GM12875 (cell line): ENCODE data around the gene RPS15.

Experiments used
- H3K4me3 ChIP-seq: one replicate; pipeline ENCODE4 v1.5.1; 2011; ENCODE audit warnings: low read depth, low read length, control low read depth
- TF ChIP-seq, protein P1 (sequence below): IDR thresholded peaks from 2 replicates; pipeline ENCODE4 v1.5.1; 2011; ENCODE audit warnings: low read depth, mild to moderate bottlenecking, control low read depth, inconsistent platforms, low read length, moderate library complexity, borderline replicate concordance; ENCODE audit not compliant: insufficient read depth

Gene RPS15

GRCh38 chr19:1446713-1447481 lies 8.7 kb downstream of the RPS15 start:
- TF ChIP-seq, protein P1, sequence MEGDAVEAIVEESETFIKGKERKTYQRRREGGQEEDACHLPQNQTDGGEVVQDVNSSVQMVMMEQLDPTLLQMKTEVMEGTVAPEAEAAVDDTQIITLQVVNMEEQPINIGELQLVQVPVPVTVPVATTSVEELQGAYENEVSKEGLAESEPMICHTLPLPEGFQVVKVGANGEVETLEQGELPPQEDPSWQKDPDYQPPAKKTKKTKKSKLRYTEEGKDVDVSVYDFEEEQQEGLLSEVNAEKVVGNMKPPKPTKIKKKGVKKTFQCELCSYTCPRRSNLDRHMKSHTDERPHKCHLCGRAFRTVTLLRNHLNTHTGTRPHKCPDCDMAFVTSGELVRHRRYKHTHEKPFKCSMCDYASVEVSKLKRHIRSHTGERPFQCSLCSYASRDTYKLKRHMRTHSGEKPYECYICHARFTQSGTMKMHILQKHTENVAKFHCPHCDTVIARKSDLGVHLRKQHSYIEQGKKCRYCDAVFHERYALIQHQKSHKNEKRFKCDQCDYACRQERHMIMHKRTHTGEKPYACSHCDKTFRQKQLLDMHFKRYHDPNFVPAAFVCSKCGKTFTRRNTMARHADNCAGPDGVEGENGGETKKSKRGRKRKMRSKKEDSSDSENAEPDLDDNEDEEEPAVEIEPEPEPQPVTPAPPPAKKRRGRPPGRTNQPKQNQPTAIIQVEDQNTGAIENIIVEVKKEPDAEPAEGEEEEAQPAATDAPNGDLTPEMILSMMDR, result no peak
- no peak overlapping the region for H3K4me3 ChIP-seq

- TF ChIP-seq, protein P1, result no peak
- no peak overlapping the region for H3K4me3 ChIP-seq
Measured at GRCh38 chr19:1447504-1447903, 9.3 kb downstream of the RPS15 start.

- TF ChIP-seq, protein P1, result no peak
- no peak overlapping the region for H3K4me3 ChIP-seq
Measured at GRCh38 chr19:1447944-1448343, 9.7 kb downstream of the RPS15 start.

- H3K4me3 ChIP-seq, result no peak within 1 kb of the TSS
Measured at GRCh38 chr19:1449467-1450442, 11.6 kb downstream of the RPS15 start, which contains the start of gene APC2. Gene APC2 (plus strand): TSS chr19:1450121. CDS start chr19:1453002, 2,881 bp downstream.

DNA sequence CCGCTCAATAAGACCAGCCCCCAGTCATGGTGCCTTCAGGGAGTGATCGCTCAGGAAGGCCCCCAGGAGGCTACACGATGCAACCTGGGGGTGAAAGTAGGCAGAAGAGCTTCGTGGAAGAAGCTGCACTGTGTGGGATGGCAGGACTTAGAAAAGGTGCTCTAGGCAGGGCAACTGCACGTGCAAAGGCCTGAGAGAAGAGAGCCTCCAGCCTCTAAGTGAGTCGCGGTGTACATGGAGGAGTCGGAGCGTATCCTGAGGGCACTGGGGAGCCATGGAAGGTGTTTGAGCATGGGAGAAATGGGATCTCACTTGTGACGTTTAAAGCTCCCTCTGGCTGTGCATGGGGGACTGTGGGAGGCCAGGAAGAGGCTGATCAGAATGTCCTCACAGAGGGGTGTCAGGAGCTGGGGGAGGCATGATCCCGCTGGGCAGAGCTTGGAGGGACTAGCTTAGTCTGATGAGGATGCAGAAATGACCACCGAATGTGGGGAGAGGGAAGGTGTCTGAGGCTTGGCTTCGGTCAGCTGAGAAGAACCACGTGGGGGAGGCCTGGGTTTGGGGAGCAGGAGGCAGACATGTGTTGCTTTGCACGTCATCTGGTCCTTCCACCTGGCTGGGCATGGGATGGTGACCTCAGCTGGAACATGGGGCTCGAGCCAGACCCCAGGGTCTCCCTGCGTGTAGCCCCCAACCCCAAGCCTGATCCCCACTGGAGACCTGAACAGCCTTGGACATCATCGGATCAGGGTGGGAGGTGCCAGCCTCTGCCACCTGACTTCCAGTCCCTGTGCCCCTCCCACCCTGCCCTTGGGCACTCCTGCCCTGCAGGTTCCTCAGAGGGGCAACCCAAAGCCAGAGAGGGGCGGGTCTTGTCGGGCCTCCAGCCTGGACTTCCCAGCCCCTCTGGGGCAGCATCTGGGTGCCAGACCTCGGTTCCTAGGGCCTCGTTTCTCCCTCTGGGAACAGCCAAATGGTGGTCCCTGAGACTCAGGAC lies 12.8 kb downstream of the RPS15 start:
- TF ChIP-seq, protein P1, result no peak
- H3K4me3 ChIP-seq, result no peak overlapping the region

More at GRCh38 chr19:1449467-1450442, 11.6 kb downstream of the RPS15 start, which contains the start of gene APC2:
- TF ChIP-seq, protein P1, result no peak
